K562 (cell line): ENCODE results near the gene ALG9. TPM values are rescaled to one million over a fixed set of nuclear protein-coding genes. Genes with fewer than 3 reads are reported as not detected.

Experiments used
- ARID1B ChIP-seq: fragments of 450-650 bp; IDR thresholded peaks from 2 replicates; pipeline ENCODE4 v1.6.1; 2016; ENCODE audit warnings: antibody characterized with exemption, mild to moderate bottlenecking, inconsistent platforms
- CCNT2 ChIP-seq: IDR thresholded peaks from 2 replicates; pipeline ENCODE4 v1.6.1; 2011; ENCODE audit warnings: borderline replicate concordance, low read depth, mild to moderate bottlenecking, moderate library complexity, mixed read lengths, low read length; ENCODE audit not compliant: insufficient read length; ENCODE audit errors: extremely low read depth
- CHD2 ChIP-seq: IDR thresholded peaks from 2 replicates; pipeline ENCODE4 v1.6.1; 2011; ENCODE audit warnings: low read depth, low read length
- CTBP1 ChIP-seq: fragments of 450-650 bp; IDR thresholded peaks from 2 replicates; pipeline ENCODE4 v1.6.1; 2016; ENCODE audit warnings: borderline replicate concordance
- DDX20 ChIP-seq: fragments of 450-650 bp; IDR thresholded peaks from 2 replicates; pipeline ENCODE4 v1.6.1; 2016; ENCODE audit warnings: missing genetic modification characterization, low read depth, mild to moderate bottlenecking, missing compliant biosample characterization, moderate library complexity
- FIP1L1 ChIP-seq: fragments of 200-400 bp; formaldehyde crosslinking; IDR thresholded peaks from 2 replicates; pipeline ENCODE4 v1.6.1; 2018; ENCODE audit warnings: mild to moderate bottlenecking, low read depth, low read length; ENCODE audit not compliant: poor library complexity, severe bottlenecking
- FOXM1 ChIP-seq, 2 experiments: fragments of 450-650 bp in 1 of 2; sonication (generic) in 1 of 2; formaldehyde crosslinking in 1 of 2; IDR thresholded peaks; 2 replicates each; pipeline versions ENCODE4 v1.6.1 to v1.9.0; 2017 to 2022; ENCODE audit warnings: low read depth in 2 of 2, mild to moderate bottlenecking in 2 of 2, missing genetic modification reagents in 1 of 2, moderate library complexity in 1 of 2
- HES1 ChIP-seq: fragments of 450-650 bp; IDR thresholded peaks from 2 replicates; pipeline ENCODE4 v1.6.1; 2016; ENCODE audit warnings: low read depth, mild to moderate bottlenecking, moderate library complexity
- KLF13 ChIP-seq: fragments of 450-650 bp; IDR thresholded peaks from 2 replicates; pipeline ENCODE4 v1.6.1; 2016; ENCODE audit warnings: missing genetic modification characterization, low read depth, mild to moderate bottlenecking, missing compliant biosample characterization, moderate library complexity, borderline replicate concordance
- LEF1 ChIP-seq: fragments of 450-650 bp; IDR thresholded peaks from 2 replicates; pipeline ENCODE4 v1.6.1; 2016; ENCODE audit warnings: mild to moderate bottlenecking
- MAFK ChIP-seq: IDR thresholded peaks from 2 replicates; pipeline ENCODE4 v1.6.1; 2011; ENCODE audit warnings: low read length, improper control_type of control experiment
- PTRF ChIP-seq: fragments of 450-650 bp; IDR thresholded peaks from 2 replicates; pipeline ENCODE4 v1.6.1; 2016; ENCODE audit warnings: mild to moderate bottlenecking, missing genetic modification characterization, missing compliant biosample characterization
- RAD21 ChIP-seq, 2 experiments: fragments of 250-450 bp in 1 of 2; fragments of 450-650 bp in 1 of 2; sonication (Bioruptor Pico) in 1 of 2; formaldehyde crosslinking in 1 of 2; IDR thresholded peaks in 1 of 2; conservative IDR thresholded peaks in 1 of 2; 2 replicates each; pipeline versions ENCODE4 v1.4.0 to v1.8.0; 2020 to 2022; ENCODE audit warnings: mild to moderate bottlenecking in 2 of 2, moderate library complexity in 1 of 2
- SMARCE1 ChIP-seq: fragments of 450-650 bp; IDR thresholded peaks from 2 replicates; pipeline ENCODE4 v1.7.1; 2016; ENCODE audit warnings: mild to moderate bottlenecking
- STAT5A ChIP-seq: IDR thresholded peaks from 2 replicates; pipeline ENCODE4 v1.6.1; 2012; ENCODE audit warnings: low read length, inconsistent platforms, borderline replicate concordance
- ZC3H8 ChIP-seq: fragments of 450-650 bp; IDR thresholded peaks from 2 replicates; pipeline ENCODE4 v1.6.1; 2017
- ZNF146 ChIP-seq: IDR thresholded peaks from one replicate; pipeline ENCODE4 v1.6.1; 2018; ENCODE audit warnings: missing compliant biosample characterization; ENCODE audit not compliant: unreplicated experiment
- ZNF354B ChIP-seq: fragments of 250-450 bp; sonication (Bioruptor Pico); IDR thresholded peaks from 2 replicates; pipeline ENCODE4 v1.4.0; 2020
- ZNF583 ChIP-seq: fragments of 250-450 bp; sonication (Bioruptor Pico); IDR thresholded peaks from 2 replicates; pipeline ENCODE4 v1.4.0; 2020
- ZNF79 ChIP-seq: fragments of 250-450 bp; sonication (Bioruptor Pico); IDR thresholded peaks from 2 replicates; pipeline ENCODE4 v1.4.0; 2020; ENCODE audit warnings: low read depth, mild to moderate bottlenecking, moderate library complexity
- polyA plus RNA-seq, 8 experiments: library from polyadenylated mRNA; depleted of rRNA in 4 of 8; stranded (reverse) in 5 of 8; unstranded in 3 of 8; fragments of >200 nt; fragmentation: Nextera tagmentation in 2 of 8; fragmentation: Illumina TruSeq in 1 of 8; extraction: Ambion mirVana in 2 of 8; extraction: Trizol in 1 of 8; gene quantifications; 2 replicates each; pipeline versions ENCODE4 v1.2.1 to v1.2.3, GENCODE V29; 2011 to 2014; ENCODE audit warnings: inconsistent platforms in 1 of 8, missing spikeins in 1 of 8
- total RNA-seq, 7 experiments: library from RNA; depleted of rRNA in 6 of 7; stranded (reverse); fragments of >200 nt in 6 of 7; fragmentation: Illumina TruSeq in 2 of 7; extraction: Trizol in 2 of 7; gene quantifications; 2 replicates each; pipeline versions ENCODE4 v1.2.1 to v1.2.3, GENCODE V29; 2011 to 2021; ENCODE audit warnings: low replicate concordance in 1 of 7
- TF ChIP-seq, protein P1 (sequence below): fragments of 450-650 bp; formaldehyde crosslinking; IDR thresholded peaks from 2 replicates; pipeline ENCODE4 v1.4.0; 2020; ENCODE audit warnings: mild to moderate bottlenecking, moderate library complexity
- TF ChIP-seq, protein P2 (sequence below): fragments of 250-450 bp; sonication (Bioruptor Pico); IDR thresholded peaks from 2 replicates; pipeline ENCODE4 v1.8.0; 2022; ENCODE audit warnings: inconsistent platforms
- TF ChIP-seq, protein P3 (sequence below): fragments of 450-650 bp; IDR thresholded peaks from 2 replicates; pipeline ENCODE4 v1.7.1; 2018; ENCODE audit warnings: mild to moderate bottlenecking, low read depth; ENCODE audit not compliant: partially characterized antibody

The ALG9 gene
- total and polyA plus RNA-seq, 9 of the 15 experiments (the other 6 are each of a cell fraction or from before 2014, with no cell fraction given) = 11.5 to 40.5 (median 24.9) TPM

- TF ChIP-seq ARID1B (no peak), ZC3H8 (no peak), FOXM1 (IDR thresholded peaks at IDR 0.05; ENCODE audit: low read depth) (no peak), FOXM1 (CRISPR knock-in tag; IDR thresholded peaks at IDR 0.05; ENCODE audit: low read depth) (no peak), RAD21 (CRISPR knock-in tag; conservative IDR thresholded peaks at IDR 0.05 in 1 of 2, IDR thresholded peaks at IDR 0.05 in 1 of 2) (no peak), DDX20 (tag) (0 out of 2 replicates have a peak, but pooled peaks have one; percentile 25), FIP1L1 (no peak), ZNF354B (no peak), HES1 (no peak), PTRF (tag) (no peak), ZNF79 (CRISPR knock-in tag) (no peak), ZNF583 (CRISPR knock-in tag) (no peak), LEF1 (no peak), CCNT2 (no peak), MAFK (no peak), CHD2 (no peak), SMARCE1 (no peak), KLF13 (tag) (no peak), STAT5A (no peak), ZNF146 (CRISPR knock-in tag) (no peak), CTBP1 (no peak)
- TF ChIP-seq, protein P1, sequence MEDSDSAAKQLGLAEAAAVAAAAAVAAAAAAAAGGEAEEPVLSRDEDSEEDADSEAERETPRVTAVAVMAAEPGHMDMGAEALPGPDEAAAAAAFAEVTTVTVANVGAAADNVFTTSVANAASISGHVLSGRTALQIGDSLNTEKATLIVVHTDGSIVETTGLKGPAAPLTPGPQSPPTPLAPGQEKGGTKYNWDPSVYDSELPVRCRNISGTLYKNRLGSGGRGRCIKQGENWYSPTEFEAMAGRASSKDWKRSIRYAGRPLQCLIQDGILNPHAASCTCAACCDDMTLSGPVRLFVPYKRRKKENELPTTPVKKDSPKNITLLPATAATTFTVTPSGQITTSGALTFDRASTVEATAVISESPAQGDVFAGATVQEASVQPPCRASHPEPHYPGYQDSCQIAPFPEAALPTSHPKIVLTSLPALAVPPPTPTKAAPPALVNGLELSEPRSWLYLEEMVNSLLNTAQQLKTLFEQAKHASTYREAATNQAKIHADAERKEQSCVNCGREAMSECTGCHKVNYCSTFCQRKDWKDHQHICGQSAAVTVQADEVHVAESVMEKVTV (CRISPR knock-in tag) = no peak
- TF ChIP-seq, protein P2, sequence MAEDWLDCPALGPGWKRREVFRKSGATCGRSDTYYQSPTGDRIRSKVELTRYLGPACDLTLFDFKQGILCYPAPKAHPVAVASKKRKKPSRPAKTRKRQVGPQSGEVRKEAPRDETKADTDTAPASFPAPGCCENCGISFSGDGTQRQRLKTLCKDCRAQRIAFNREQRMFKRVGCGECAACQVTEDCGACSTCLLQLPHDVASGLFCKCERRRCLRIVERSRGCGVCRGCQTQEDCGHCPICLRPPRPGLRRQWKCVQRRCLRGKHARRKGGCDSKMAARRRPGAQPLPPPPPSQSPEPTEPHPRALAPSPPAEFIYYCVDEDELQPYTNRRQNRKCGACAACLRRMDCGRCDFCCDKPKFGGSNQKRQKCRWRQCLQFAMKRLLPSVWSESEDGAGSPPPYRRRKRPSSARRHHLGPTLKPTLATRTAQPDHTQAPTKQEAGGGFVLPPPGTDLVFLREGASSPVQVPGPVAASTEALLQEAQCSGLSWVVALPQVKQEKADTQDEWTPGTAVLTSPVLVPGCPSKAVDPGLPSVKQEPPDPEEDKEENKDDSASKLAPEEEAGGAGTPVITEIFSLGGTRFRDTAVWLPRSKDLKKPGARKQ (CRISPR knock-in tag) = no peak
- TF ChIP-seq, protein P3, sequence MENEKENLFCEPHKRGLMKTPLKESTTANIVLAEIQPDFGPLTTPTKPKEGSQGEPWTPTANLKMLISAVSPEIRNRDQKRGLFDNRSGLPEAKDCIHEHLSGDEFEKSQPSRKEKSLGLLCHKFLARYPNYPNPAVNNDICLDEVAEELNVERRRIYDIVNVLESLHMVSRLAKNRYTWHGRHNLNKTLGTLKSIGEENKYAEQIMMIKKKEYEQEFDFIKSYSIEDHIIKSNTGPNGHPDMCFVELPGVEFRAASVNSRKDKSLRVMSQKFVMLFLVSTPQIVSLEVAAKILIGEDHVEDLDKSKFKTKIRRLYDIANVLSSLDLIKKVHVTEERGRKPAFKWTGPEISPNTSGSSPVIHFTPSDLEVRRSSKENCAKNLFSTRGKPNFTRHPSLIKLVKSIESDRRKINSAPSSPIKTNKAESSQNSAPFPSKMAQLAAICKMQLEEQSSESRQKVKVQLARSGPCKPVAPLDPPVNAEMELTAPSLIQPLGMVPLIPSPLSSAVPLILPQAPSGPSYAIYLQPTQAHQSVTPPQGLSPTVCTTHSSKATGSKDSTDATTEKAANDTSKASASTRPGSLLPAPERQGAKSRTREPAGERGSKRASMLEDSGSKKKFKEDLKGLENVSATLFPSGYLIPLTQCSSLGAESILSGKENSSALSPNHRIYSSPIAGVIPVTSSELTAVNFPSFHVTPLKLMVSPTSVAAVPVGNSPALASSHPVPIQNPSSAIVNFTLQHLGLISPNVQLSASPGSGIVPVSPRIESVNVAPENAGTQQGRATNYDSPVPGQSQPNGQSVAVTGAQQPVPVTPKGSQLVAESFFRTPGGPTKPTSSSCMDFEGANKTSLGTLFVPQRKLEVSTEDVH = no peak
These were observed 8.2 kb upstream of the ALG9 start (continued) for GRCh38 chr11:111879637-111879960.
